WERI-Rb-1 (cell line): ENCODE data around the gene L1CAM.
A peak's percentile ranks its signal among the peaks of the same experiment; 100 is the strongest.

Source experiments
- DNase-seq: peaks from one replicate; pipeline ENCODE4 v3.0.0-alpha.2; 2020
- H3K27ac ChIP-seq: fragments of 250-450 bp; sonication (Bioruptor Pico); 2 replicates; pipeline ENCODE4 v1.5.1; 2020; ENCODE audit warnings: mild to moderate bottlenecking, moderate library complexity
- H3K27me3 ChIP-seq: fragments of 250-450 bp; sonication (Bioruptor Pico); 2 replicates; pipeline ENCODE4 v1.5.1; 2021; ENCODE audit warnings: mild to moderate bottlenecking, low read depth, moderate library complexity; ENCODE audit not compliant: insufficient read depth, severe bottlenecking
- H3K36me3 ChIP-seq: fragments of 250-450 bp; sonication (Bioruptor Pico); 2 replicates; pipeline ENCODE4 v1.5.1; 2020; ENCODE audit warnings: mild to moderate bottlenecking, moderate library complexity
- H3K4me3 ChIP-seq: 2 replicates; pipeline ENCODE4 v1.5.1; 2011; ENCODE audit warnings: low read depth, mild to moderate bottlenecking, control low read depth, low read length
- H3K9me3 ChIP-seq: fragments of 250-450 bp; sonication (Bioruptor Pico); 2 replicates; pipeline ENCODE4 v1.5.1; 2021; ENCODE audit warnings: mild to moderate bottlenecking, moderate library complexity; ENCODE audit not compliant: severe bottlenecking
- CTCF ChIP-seq: IDR thresholded peaks from 2 replicates; pipeline ENCODE4 v1.5.1; 2011; ENCODE audit warnings: low read depth, mild to moderate bottlenecking, control low read depth, inconsistent platforms, low read length

L1CAM gene

GRCh38 chrX:153885968-153886903, at the start of gene L1CAM:
Gene L1CAM (minus strand): TSS chrX:153886173. CDS start chrX:153875836, 10,337 bp downstream.
- Histone ChIP-seq H3K27me3 (peaks cover 27% of the 10 kb centered on the region), H3K36me3 (no peaks in the 10 kb centered on the region; the same call in 1 of the 2 replicates), H3K9me3 (no peaks in the 10 kb centered on the region), H3K4me3 (peak within 1 kb of the TSS; percentile 42), H3K27ac (no peak within 1 kb of the TSS)
- no peak for TF ChIP-seq CTCF
- DNase-seq: no peak

- H3K36me3 ChIP-seq: peaks cover 31% of the 10 kb centered on the region
- H3K4me3 ChIP-seq: peak overlapping the region; percentile 15; the same call in 1 of the 2 replicates
- no peak for DNase-seq
- peaks cover 3% of the 10 kb centered on the region for H3K9me3 ChIP-seq
- no peak for TF ChIP-seq CTCF
- peaks cover 18% of the 10 kb centered on the region for H3K27me3 ChIP-seq
- H3K27ac ChIP-seq: no peak overlapping the region
Observed at GRCh38 chrX:153935326-153935851, 49.4 kb upstream of the L1CAM start.

GRCh38 chrX:153934762-153935325, 48.9 kb upstream of the L1CAM start, which contains the start of gene NAA10:
Gene NAA10 (minus strand): TSS chrX:153935037. CDS start chrX:153934904, 133 bp downstream.
- no peak for TF ChIP-seq CTCF
- peak within 1 kb of the TSS; percentile 74 for H3K27ac ChIP-seq
- peak; percentile 81 for DNase-seq

GRCh38 chrX:153934148-153934761, 48.3 kb upstream of the L1CAM start:
- Histone ChIP-seq H3K27me3 (peaks cover 13% of the 10 kb centered on the region), H3K9me3 (peaks cover 3% of the 10 kb centered on the region), H3K4me3 (peak overlapping the region; percentile 74), H3K27ac (peak overlapping the region; percentile 74), H3K36me3 (peaks cover 42% of the 10 kb centered on the region)
- DNase-seq: peak; percentile 9
- no peak for TF ChIP-seq CTCF

More at GRCh38 chrX:153934762-153935325, 48.9 kb upstream of the L1CAM start, which contains the start of gene NAA10:
- Histone ChIP-seq H3K9me3 (peaks cover 3% of the 10 kb centered on the region), H3K4me3 (peak within 1 kb of the TSS; percentile 74), H3K27me3 (peaks cover 17% of the 10 kb centered on the region), H3K36me3 (peaks cover 37% of the 10 kb centered on the region)

GRCh38 chrX:153933748-153934147, 47.8 kb upstream of the L1CAM start:
- no peak for TF ChIP-seq CTCF
- peak overlapping the region; percentile 74 for H3K4me3 ChIP-seq
- H3K27ac ChIP-seq: peak overlapping the region; percentile 74; the same call in 1 of the 2 replicates
- peaks cover 3% of the 10 kb centered on the region for H3K9me3 ChIP-seq
- DNase-seq: no peak
- H3K36me3 ChIP-seq: peaks cover 47% of the 10 kb centered on the region
- peaks cover 13% of the 10 kb centered on the region for H3K27me3 ChIP-seq
